PC-3 (cell line): Measurements from ENCODE around the gene ARHGEF2. TPM values are rescaled to one million over a fixed set of nuclear protein-coding genes. Genes with fewer than 3 reads are reported as not detected.

ENCODE experiments used
- ATAC-seq: fragments of 200-7000 bp; cut with Tn5 transposase; 2 replicates; pipeline ENCODE4 v1.9.1; 2020; ENCODE audit warnings: mild to moderate bottlenecking, moderate library complexity
- BruUV-seq: library from RNA; stranded (reverse); fragments of 400-500 nt; replicated peaks from 2 replicates; lab custom pipeline; 2021; lab: Mats Ljungman, UMichigan
- CTCF ChIA-PET: fragments of 300-600 bp; sonication (Branson Sonifier 250); formaldehyde crosslinking; loops from one replicate; lab custom pipeline; 2022; ENCODE audit warnings: antibody characterized with exemption; lab: Charles Lee
- POLR2A ChIA-PET: fragments of 300-600 bp; sonication (Branson Sonifier 250); formaldehyde crosslinking; loops from one replicate; lab custom pipeline; 2022; ENCODE audit warnings: antibody characterized with exemption; ENCODE audit not compliant: unreplicated experiment; lab: Charles Lee
- DNase-seq: peaks from one replicate; pipeline ENCODE4 v3.0.0-alpha.2; 2015
- H2AFZ ChIP-seq: fragments of 300-600 bp; sonication (generic); 2 replicates; pipeline ENCODE4 v1.6.0; 2016; ENCODE audit warnings: antibody characterized with exemption, low read length
- H3F3A ChIP-seq: fragments of 300-600 bp; sonication (generic); one replicate; pipeline ENCODE4 v1.6.0; 2017; ENCODE audit warnings: antibody characterized with exemption, low read length, control low read depth, mild to moderate bottlenecking; ENCODE audit not compliant: unreplicated experiment
- H3K27ac ChIP-seq: fragments of 300-600 bp; sonication (generic); 2 replicates; pipeline ENCODE4 v1.5.1; 2016; ENCODE audit warnings: mild to moderate bottlenecking, low read length
- H3K27me3 ChIP-seq: fragments of 300-600 bp; sonication (generic); 2 replicates; pipeline ENCODE4 v1.6.1; 2016; ENCODE audit warnings: low read length, mixed read lengths
- H3K36me3 ChIP-seq: fragments of 300-600 bp; sonication (generic); 2 replicates; pipeline ENCODE4 v1.6.1; 2016; ENCODE audit warnings: low read depth, mixed run types, low read length, mixed read lengths
- H3K4me1 ChIP-seq: fragments of 300-600 bp; sonication (generic); 2 replicates; pipeline ENCODE4 v1.5.1; 2016; ENCODE audit warnings: low read length; ENCODE audit not compliant: insufficient read depth
- H3K4me2 ChIP-seq: fragments of 300-600 bp; sonication (generic); 2 replicates; pipeline ENCODE4 v1.6.0; 2016; ENCODE audit warnings: low read length
- H3K4me3 ChIP-seq: fragments of 300-600 bp; sonication (generic); 2 replicates; pipeline ENCODE4 v1.5.1; 2016; ENCODE audit warnings: mild to moderate bottlenecking, low read length, mixed read lengths
- H3K79me2 ChIP-seq: fragments of 300-600 bp; sonication (generic); 2 replicates; pipeline ENCODE4 v1.6.1; 2017; ENCODE audit warnings: low read length, mixed read lengths
- H3K9ac ChIP-seq: fragments of 300-600 bp; sonication (generic); 2 replicates; pipeline ENCODE4 v1.6.0; 2016; ENCODE audit warnings: mild to moderate bottlenecking, low read length
- H3K9me2 ChIP-seq: fragments of 300-600 bp; sonication (generic); replicated peaks from 2 replicates; pipeline ENCODE4 v1.6.1; 2016; ENCODE audit warnings: mixed run types, low read length, mixed read lengths
- H3K9me3 ChIP-seq: fragments of 300-600 bp; sonication (generic); 2 replicates; pipeline ENCODE4 v1.6.1; 2016; ENCODE audit warnings: low read length, mixed read lengths
- H4K20me1 ChIP-seq: fragments of 300-600 bp; sonication (generic); 2 replicates; pipeline ENCODE4 v1.6.1; 2016; ENCODE audit warnings: low read length, mixed read lengths
- CTCF ChIP-seq: fragments of 300-600 bp; sonication (generic); conservative IDR thresholded peaks from 2 replicates; pipeline ENCODE4 v1.5.1; 2017; ENCODE audit warnings: antibody characterized with exemption, low read depth, mild to moderate bottlenecking, low read length
- EZH2 ChIP-seq: fragments of 300-600 bp; sonication (generic); IDR thresholded peaks from one replicate; pipeline ENCODE4 v1.6.1; 2017; ENCODE audit warnings: antibody characterized with exemption, mild to moderate bottlenecking, low read length; ENCODE audit not compliant: unreplicated experiment
- EZH2phosphoT487 ChIP-seq: fragments of 300-600 bp; sonication (generic); IDR thresholded peaks from 2 replicates; pipeline ENCODE4 v1.6.1; 2018; ENCODE audit warnings: mild to moderate bottlenecking, antibody characterized with exemption, low read length, borderline replicate concordance
- intact Hi-C: fragments of 100-400 bp; cut with micrococcal nuclease; formaldehyde crosslinking; loops from 2 replicates; pipeline ENCODE4 v1.9.0; 2023
- total RNA-seq: library from RNA; depleted of rRNA; stranded (reverse); fragments of >200 nt; gene quantifications from 2 replicates; pipeline ENCODE4 v1.2.3, GENCODE V29; 2014

The ARHGEF2 gene
- total RNA-seq, 1 experiment from 2014 or later: 65.9 TPM

DNA sequence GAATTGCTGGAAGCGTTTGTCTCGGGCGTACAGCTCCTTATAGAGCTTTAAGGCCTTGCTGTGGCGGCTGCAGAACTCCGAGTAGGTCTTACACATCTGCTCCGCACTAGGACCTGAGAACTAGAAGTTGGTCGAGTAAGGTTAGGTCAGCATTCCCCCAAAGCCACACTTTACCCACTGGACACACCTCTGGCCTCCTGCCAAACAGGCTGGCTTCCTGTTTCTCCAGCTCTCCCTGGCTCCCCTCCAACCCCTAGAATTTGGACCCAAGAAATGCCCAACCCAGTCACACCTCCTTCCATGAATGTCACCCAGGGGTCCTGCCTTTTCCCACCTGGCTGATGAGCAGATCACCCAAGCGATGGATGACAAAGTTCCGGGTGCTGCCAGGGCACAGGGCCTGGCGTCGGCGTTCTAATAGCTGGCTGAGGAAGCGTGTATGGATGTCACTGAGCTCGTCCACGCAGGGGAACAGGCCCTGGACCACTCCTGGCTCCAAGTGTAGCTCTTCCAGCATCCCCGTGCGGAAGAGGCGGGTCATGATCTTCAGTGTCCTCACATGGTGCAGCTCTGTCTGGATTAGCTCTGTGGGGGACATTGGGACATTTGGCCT is 15.6 kb downstream of the ARHGEF2 start:
- peak overlapping the region; percentile 32 for H3K4me2 ChIP-seq
- intact Hi-C loops: loop anchor here (1.0 kb wide), 2 partner anchors 21 to 24 kb away; no protein-coding TSS in a partner anchor
- no peaks in the 10 kb centered on the region for H3K27me3 ChIP-seq
- H3K36me3 ChIP-seq: peaks cover 64% of the 10 kb centered on the region
- no peaks in the 10 kb centered on the region for H3F3A ChIP-seq
- H3K9ac ChIP-seq: peak overlapping the region; percentile 61
- H3K27ac ChIP-seq: peak overlapping the region; percentile 93
- CTCF ChIA-PET: interaction anchor here (0.6 to 1.0 kb wide), 4 partner anchors 13 to 27 kb away, joined by 3 to 8 read pairs (median 4); partner anchors contain the start of gene ARHGEF2
- no peaks in the 10 kb centered on the region for H3K9me3 ChIP-seq
- TF ChIP-seq EZH2phosphoT487: no peak
- TF ChIP-seq EZH2: no peak
- no peak for TF ChIP-seq CTCF
- H4K20me1 ChIP-seq: no peaks in the 10 kb centered on the region
- DNase-seq: peak; percentile 49
- peaks cover 32% of the 10 kb centered on the region for H3K4me1 ChIP-seq
- no peak overlapping the region for H3K4me3 ChIP-seq
- peaks cover 17% of the 10 kb centered on the region for H3K79me2 ChIP-seq
- no peaks in the 10 kb centered on the region for H3K9me2 ChIP-seq
- POLR2A ChIA-PET: interaction anchor here (0.5 to 1.0 kb wide), 4 partner anchors 14 to 556 kb away, joined by 3 to 8 read pairs (median 3); partner anchors contain the start of gene SLC25A44
- H2AFZ ChIP-seq: no peak overlapping the region
- BruUV-seq: no TSS peak
- peak; percentile 4 for ATAC-seq

GRCh38 chr1:155961937-155962336 is 16.4 kb downstream of the ARHGEF2 start:
- Histone ChIP-seq H3F3A (no peaks in the 10 kb centered on the region), H3K9me3 (no peaks in the 10 kb centered on the region), H3K79me2 (peaks cover 17% of the 10 kb centered on the region), H2AFZ (no peak overlapping the region), H3K36me3 (peaks cover 62% of the 10 kb centered on the region), H4K20me1 (no peaks in the 10 kb centered on the region), H3K27ac (peak overlapping the region; percentile 93), H3K9me2 (no peaks in the 10 kb centered on the region), H3K4me2 (peak overlapping the region; percentile 62), H3K4me3 (0 out of 2 replicates have a peak overlapping the region, but pooled peaks have one; percentile 5), H3K27me3 (no peaks in the 10 kb centered on the region), H3K9ac (peak overlapping the region; percentile 79), H3K4me1 (peaks cover 32% of the 10 kb centered on the region)
- TF ChIP-seq CTCF (peak; percentile 52), EZH2 (no peak)
- ChIA-PET POLR2A (interaction anchor here (0.5 to 1.0 kb wide), 3 partner anchors 16 to 232 kb away, joined by 3 to 8 read pairs (median 3); partner anchors contain the start of gene SLC25A44), CTCF (interaction anchor here (0.9 to 1.0 kb wide), 3 partner anchors 14 to 24 kb away, joined by 4 to 8 read pairs (median 5); partner anchors contain the start of gene ARHGEF2)
- peak; percentile 98 for ATAC-seq
- intact Hi-C loops: loop anchor here (1.0 kb wide), 2 partner anchors 21 to 24 kb away; no protein-coding TSS in a partner anchor
- BruUV-seq: no TSS peak
- DNase-seq: peak; percentile 100
